Sigmoid colon (tissue), 7 donors: ENCODE results near the gene CA6. TPM values are rescaled to one million over a fixed set of nuclear protein-coding genes. Genes with fewer than 3 reads are reported as not detected.
"Not testable (repeated sequence)": the region's sequence is repeated elsewhere in the genome, so short reads cannot be mapped to it uniquely, and the experiment has no call there.

Experiments
- DNase-seq: peaks from one replicate; pipeline ENCODE4 v3.0.0-alpha.2; 2019
- H3K27ac ChIP-seq, 4 donors: fragments of 200-600 bp; sonication (generic); one replicate each; pipeline ENCODE4 v1.5.1; 2016 to 2019; ENCODE audit warnings: mild to moderate bottlenecking in 1 of 4
- H3K27me3 ChIP-seq, 3 donors: fragments of 200-600 bp; sonication (generic); one replicate each; pipeline ENCODE4 v1.5.1; 2019; ENCODE audit warnings: mild to moderate bottlenecking in 1 of 3
- H3K36me3 ChIP-seq, 4 donors: fragments of 200-600 bp; sonication (generic); one replicate each; pipeline ENCODE4 v1.5.1; 2016 to 2019
- H3K4me1 ChIP-seq, 4 donors: fragments of 200-600 bp; sonication (generic); one replicate each; pipeline ENCODE4 v1.5.1; 2017 to 2019
- H3K4me3 ChIP-seq, 4 donors: fragments of 200-600 bp; sonication (generic); one replicate each; pipeline ENCODE4 v1.5.1; 2017 to 2019; ENCODE audit warnings: mild to moderate bottlenecking in 2 of 4, moderate library complexity in 1 of 4
- H3K9me3 ChIP-seq, 4 donors: fragments of 200-600 bp in 3 of 4; sonication (generic) in 3 of 4; one replicate each; pipeline versions ENCODE4 v1.5.1 to v1.6.1; 2013 to 2019
- EP300 ChIP-seq, 4 donors: sonication (generic); formaldehyde crosslinking; IDR thresholded peaks; one replicate each; pipeline ENCODE4 v1.6.1; 2017; ENCODE audit warnings: antibody characterized with exemption in 4 of 4
- POLR2A ChIP-seq, 2 donors: fragments of 450-650 bp; IDR thresholded peaks; one replicate each; pipeline ENCODE4 v1.6.1; 2016; ENCODE audit warnings: antibody characterized with exemption in 2 of 2, mild to moderate bottlenecking in 2 of 2, moderate library complexity in 2 of 2
- POLR2AphosphoS5 ChIP-seq, 4 donors: sonication (generic); formaldehyde crosslinking; IDR thresholded peaks; one replicate each; pipeline ENCODE4 v1.6.1; 2017; ENCODE audit warnings: antibody characterized with exemption in 4 of 4
- WGBS, 2 donors: extraction: QIAGEN DNeasy Blood & Tissue Kit; methylation state at CpG; one replicate each; pipeline ENCODE4 v1.1.7; 2013; 5-methylcytosine and 5-hydroxymethylcytosine counted together
- intact Hi-C: fragments of 100-400 bp; cut with DNase I; formaldehyde crosslinking; loops from one replicate; pipeline ENCODE4 v1.15.1; 2023
- polyA plus RNA-seq, 3 donors: library from polyadenylated mRNA; stranded (reverse); fragments of 200-250 nt; gene quantifications; one replicate each; pipeline ENCODE4 v1.2.3, GENCODE V29; 2013
- small RNA-seq, 3 donors: library from RNA; depleted of rRNA; stranded (forward); fragments of <200 nt; gene quantifications; one replicate each; pipeline ENCODE3, GENCODE V24; 2016
- total RNA-seq, 4 donors: library from RNA; depleted of rRNA; stranded (reverse); fragments of >200 nt; gene quantifications; one replicate each; pipeline ENCODE4 v1.1.0, GENCODE V29; 2016
- TF ChIP-seq, protein P1 (sequence below), 4 experiments: fragments of 450-650 bp in 3 of 4; fragments of 200-600 bp in 1 of 4; IDR thresholded peaks; one replicate each; pipeline ENCODE4 v1.5.1; 2016 to 2019; ENCODE audit warnings: antibody characterized with exemption in 4 of 4, mild to moderate bottlenecking in 3 of 4, moderate library complexity in 2 of 4
- donor health status: healthy with polysubstance abuse.
- donor health status: Bipolar disorder and iron deficiency.
- donor health status: healthy.

The CA6 gene
- total and polyA plus RNA-seq, 7 donors, result 0.60 TPM; not detected in 6

DNA sequence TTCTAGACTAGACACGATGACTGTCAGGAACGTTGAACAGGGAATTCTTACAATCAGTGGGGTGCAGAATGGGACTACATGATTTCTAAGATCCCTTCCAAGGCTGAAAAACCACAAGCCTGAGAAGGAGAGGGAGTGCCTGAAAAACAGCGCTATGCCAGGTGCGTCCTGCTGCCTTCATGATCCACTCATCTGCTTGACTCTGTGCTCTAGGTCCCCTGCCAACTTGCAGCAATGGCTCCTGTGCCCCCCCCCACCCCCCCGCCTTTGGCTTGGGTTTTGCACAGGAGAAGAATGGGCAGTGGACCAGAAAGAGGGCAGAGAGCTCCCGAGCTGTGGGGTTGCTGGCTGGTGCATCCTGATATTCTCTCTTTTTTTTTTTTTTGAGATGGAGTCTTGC, 74.6 kb downstream of the CA6 start:
- 50 to 71% methylated on average over 6 of the region's 6 CpGs for WGBS, 2 donors
- H3K36me3 ChIP-seq, result no peaks in the 10 kb centered on the region
- no peaks in the 10 kb centered on the region for H3K4me1 ChIP-seq
- intact Hi-C loops, result no loop called here
- no peak overlapping the region for H3K4me3 ChIP-seq
- no peaks in the 10 kb centered on the region for H3K27me3 ChIP-seq
- H3K27ac ChIP-seq, result no peak overlapping the region
- no peak for DNase-seq
- TF ChIP-seq POLR2A (IDR thresholded peaks at IDR 0.05) (no peak), EP300 (IDR thresholded peaks at IDR 0.05) (no peak), POLR2AphosphoS5 (IDR thresholded peaks at IDR 0.05) (no peak)
- TF ChIP-seq, protein P1, sequence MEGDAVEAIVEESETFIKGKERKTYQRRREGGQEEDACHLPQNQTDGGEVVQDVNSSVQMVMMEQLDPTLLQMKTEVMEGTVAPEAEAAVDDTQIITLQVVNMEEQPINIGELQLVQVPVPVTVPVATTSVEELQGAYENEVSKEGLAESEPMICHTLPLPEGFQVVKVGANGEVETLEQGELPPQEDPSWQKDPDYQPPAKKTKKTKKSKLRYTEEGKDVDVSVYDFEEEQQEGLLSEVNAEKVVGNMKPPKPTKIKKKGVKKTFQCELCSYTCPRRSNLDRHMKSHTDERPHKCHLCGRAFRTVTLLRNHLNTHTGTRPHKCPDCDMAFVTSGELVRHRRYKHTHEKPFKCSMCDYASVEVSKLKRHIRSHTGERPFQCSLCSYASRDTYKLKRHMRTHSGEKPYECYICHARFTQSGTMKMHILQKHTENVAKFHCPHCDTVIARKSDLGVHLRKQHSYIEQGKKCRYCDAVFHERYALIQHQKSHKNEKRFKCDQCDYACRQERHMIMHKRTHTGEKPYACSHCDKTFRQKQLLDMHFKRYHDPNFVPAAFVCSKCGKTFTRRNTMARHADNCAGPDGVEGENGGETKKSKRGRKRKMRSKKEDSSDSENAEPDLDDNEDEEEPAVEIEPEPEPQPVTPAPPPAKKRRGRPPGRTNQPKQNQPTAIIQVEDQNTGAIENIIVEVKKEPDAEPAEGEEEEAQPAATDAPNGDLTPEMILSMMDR (IDR thresholded peaks at IDR 0.05), result no peak
- H3K9me3 ChIP-seq, result no peaks in the 10 kb centered on the region

DNA sequence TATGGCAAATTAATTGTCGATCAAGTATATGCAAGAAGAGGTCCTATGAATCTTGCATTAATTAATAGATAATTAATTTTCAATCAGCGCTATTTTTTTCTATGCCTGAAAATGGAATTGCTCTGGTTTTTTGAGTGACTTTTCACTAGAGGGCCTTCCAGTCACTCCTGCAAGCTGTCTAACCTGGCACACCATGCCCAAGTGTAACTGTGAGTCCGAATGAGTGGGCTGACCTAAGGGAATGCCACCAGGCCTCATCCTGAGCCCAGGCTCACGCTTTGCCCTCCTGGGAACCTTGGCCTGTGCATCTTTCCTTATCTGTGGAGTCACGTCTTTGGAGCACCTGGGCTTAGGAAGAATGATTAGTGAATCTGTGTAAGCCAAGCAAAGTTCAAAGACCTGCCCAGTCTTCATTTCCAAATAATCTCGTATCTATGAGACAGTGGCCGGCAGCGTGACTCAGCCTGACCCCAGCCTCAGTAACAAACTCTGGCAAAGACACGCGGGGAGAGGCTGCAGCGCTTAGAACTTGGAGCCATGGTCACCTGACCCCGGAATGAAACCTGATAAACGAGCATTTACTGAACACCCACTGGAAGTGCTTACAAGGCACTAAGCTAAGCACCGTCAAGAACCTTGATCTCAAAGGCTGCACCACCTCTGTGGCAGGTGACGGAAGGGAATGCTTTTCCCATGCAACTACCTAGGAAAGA, 76.5 kb downstream of the CA6 start:
- H3K4me3 ChIP-seq, H3K36me3 ChIP-seq, H3K4me1 ChIP-seq, H3K9me3 ChIP-seq, intact Hi-C loops, H3K27ac ChIP-seq, H3K27me3 ChIP-seq, DNase-seq: not testable (repeated sequence)
- 70 to 75% methylated on average over 14 of the region's 15 CpGs for WGBS, 2 donors

DNA sequence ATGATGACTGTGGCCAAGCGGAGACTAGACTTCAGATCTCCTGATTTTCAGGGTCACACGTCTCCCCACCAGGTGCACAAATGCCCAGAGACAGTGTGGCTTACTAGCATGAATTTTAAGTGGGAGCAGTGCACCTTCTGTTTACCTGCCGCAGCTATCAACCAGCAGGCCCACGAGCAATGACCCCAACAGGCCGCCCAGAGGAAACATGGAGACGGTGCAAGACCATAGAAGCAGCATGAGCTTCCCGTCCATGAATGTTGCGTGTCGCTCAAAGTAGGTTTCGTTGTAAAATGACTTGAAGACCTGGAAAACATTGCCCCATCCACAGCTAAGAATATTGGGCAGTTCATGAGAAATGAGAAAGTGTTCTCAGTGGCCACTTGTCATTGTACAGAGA, 77.1 kb downstream of the CA6 start:
- DNase-seq, result no peak
- 94 to 96% methylated on average over 10 of the region's 10 CpGs for WGBS, 2 donors
- intact Hi-C loops, result no loop called here
- Histone ChIP-seq H3K4me1 (no peaks in the 10 kb centered on the region), H3K4me3 (no peak overlapping the region), H3K27ac (no peak overlapping the region), H3K36me3 (no peaks in the 10 kb centered on the region), H3K27me3 (no peaks in the 10 kb centered on the region), H3K9me3 (no peaks in the 10 kb centered on the region)
- TF ChIP-seq, protein P1 (IDR thresholded peaks at IDR 0.05), result no peak
- no peak for TF ChIP-seq EP300 (IDR thresholded peaks at IDR 0.05)
- TF ChIP-seq POLR2AphosphoS5 (IDR thresholded peaks at IDR 0.05), result no peak

Small RNAs within 50 kb of the gene (small RNA-seq; reads per million reads assigned to genes)
- gene AL139415.2, result 0 reads per million in 3 donors
- gene RN7SL451P, result 0 reads per million in 3 donors

Other genes starting within 250 kb of the CA6 start
- 100 to 1,000 TPM in 2 of 4 donors, 10 to 100 TPM in 2; 90.6 to 148 (median 124) TPM for gene RERE, start 128.2 kb upstream of the CA6 start, total RNA-seq
- 10 to 100 TPM; 19.2 to 43.2 (median 27.5) TPM for gene RERE, start 128.2 kb upstream of the CA6 start, polyA plus RNA-seq
- gene ENO1, start 67.2 kb upstream of the CA6 start, total RNA-seq, result 100 to 1,000 TPM; 265 to 324 (median 300) TPM
- 100 to 1,000 TPM; 344 to 968 (median 364) TPM for gene ENO1, start 67.2 kb upstream of the CA6 start, polyA plus RNA-seq
- not detected for gene SLC2A7, start 80.6 kb downstream of the CA6 start, total RNA-seq
- gene SLC2A7, start 80.6 kb downstream of the CA6 start, polyA plus RNA-seq, result under 1 TPM in 1 of 3 donors, not detected in 2; 0.06 TPM
- 1 to 10 TPM; 3.5 to 9.1 (median 5.5) TPM for gene SLC2A5, start 123.8 kb downstream of the CA6 start, total RNA-seq
- 1 to 10 TPM; 1.4 to 4.9 (median 1.8) TPM for gene SLC2A5, start 123.8 kb downstream of the CA6 start, polyA plus RNA-seq
- gene GPR157, start 183.2 kb downstream of the CA6 start, total RNA-seq, result 1 to 10 TPM; 1.6 to 2.8 (median 1.7) TPM
- gene GPR157, start 183.2 kb downstream of the CA6 start, polyA plus RNA-seq, result 1 to 10 TPM in 2 of 3 donors, under 1 TPM in 1; 0.92 to 3.7 (median 1.8) TPM